ENCODE measurements around the gene DAPL1. TPM values are rescaled to one million over a fixed set of nuclear protein-coding genes. Genes with fewer than 3 reads are reported as not detected.
A peak's percentile ranks its signal among the peaks of the same experiment; 100 is the strongest.

DAPL1 gene
- total RNA-seq, 1 experiment from 2014 or later: not detected

GRCh38 chr2:158828378-158829164 is 33.5 kb downstream of the DAPL1 start:
- CTCF ChIA-PET: no interaction called here
- H3F3A ChIP-seq (ENCODE audit: insufficient read depth, low read depth): 0 out of 2 replicates have a peak, but pooled peaks cover 4% of the 10 kb centered on the region
- peak overlapping the region; percentile 16; the same call in 1 of the 2 replicates for H3K4me2 ChIP-seq
- no peak for TF ChIP-seq EZH2 (IDR thresholded peaks at IDR 0.05; ENCODE audit: low read depth)
- no peak for TF ChIP-seq CTCF (conservative IDR thresholded peaks at IDR 0.05)
- no peak overlapping the region for H3K27ac ChIP-seq
- H3K9me2 ChIP-seq (ENCODE audit: insufficient read depth): no peaks in the 10 kb centered on the region
- no peaks in the 10 kb centered on the region for H3K79me2 ChIP-seq (ENCODE audit: low read depth)
- DNase-seq: peak in 1 of 2 experiments; percentile 37
- no TSS peak for BruUV-seq (replicated peaks)
- no peaks in the 10 kb centered on the region for H3K27me3 ChIP-seq (ENCODE audit: insufficient read depth, low read depth)
- intact Hi-C loops (cut with micrococcal nuclease; ENCODE audit: unreplicated experiment): no loop called here
- no peaks in the 10 kb centered on the region for H3K36me3 ChIP-seq (ENCODE audit: low read depth)
- no peaks in the 10 kb centered on the region for H4K20me1 ChIP-seq (ENCODE audit: insufficient read depth)
- POLR2A ChIA-PET (ENCODE audit: unreplicated experiment): interaction anchor here (1.0 kb wide), 1 partner anchor 210 kb away, joined by 8 read pairs; no protein-coding TSS in a partner anchor
- no peak overlapping the region for H2AFZ ChIP-seq
- no peaks in the 10 kb centered on the region for H3K9me3 ChIP-seq (ENCODE audit: insufficient read depth, low read depth)
- H3K4me1 ChIP-seq (replicated peaks; ENCODE audit: insufficient read depth): 0 out of 2 replicates have a peak, but pooled peaks cover 5% of the 10 kb centered on the region
- H3K4me3 ChIP-seq: no peak overlapping the region

- H3K4me2 ChIP-seq: no peak overlapping the region
- H3K27me3 ChIP-seq (ENCODE audit: insufficient read depth, low read depth): no peaks in the 10 kb centered on the region
- no peaks in the 10 kb centered on the region for H3K79me2 ChIP-seq (ENCODE audit: low read depth)
- H4K20me1 ChIP-seq (ENCODE audit: insufficient read depth): no peaks in the 10 kb centered on the region
- DNase-seq: no peak
- no TSS peak for BruUV-seq (replicated peaks)
- POLR2A ChIA-PET (ENCODE audit: unreplicated experiment): interaction anchor here (1.0 kb wide), 1 partner anchor 211 kb away, joined by 8 read pairs; no protein-coding TSS in a partner anchor
- H3K4me1 ChIP-seq (replicated peaks; ENCODE audit: insufficient read depth): 0 out of 2 replicates have a peak, but pooled peaks cover 5% of the 10 kb centered on the region
- H2AFZ ChIP-seq: no peak overlapping the region
- H3K4me3 ChIP-seq: no peak overlapping the region
- CTCF ChIA-PET: no interaction called here
- no peak overlapping the region for H3K27ac ChIP-seq
- no peaks in the 10 kb centered on the region for H3K9me2 ChIP-seq (ENCODE audit: insufficient read depth)
- intact Hi-C loops (cut with micrococcal nuclease; ENCODE audit: unreplicated experiment): no loop called here
- H3F3A ChIP-seq (ENCODE audit: insufficient read depth, low read depth): 0 out of 2 replicates have a peak, but pooled peaks cover 4% of the 10 kb centered on the region
- TF ChIP-seq EZH2 (IDR thresholded peaks at IDR 0.05; ENCODE audit: low read depth): no peak
- TF ChIP-seq CTCF (conservative IDR thresholded peaks at IDR 0.05): no peak
- no peaks in the 10 kb centered on the region for H3K36me3 ChIP-seq (ENCODE audit: low read depth)
- no peaks in the 10 kb centered on the region for H3K9me3 ChIP-seq (ENCODE audit: insufficient read depth, low read depth)
These were observed 34.0 kb downstream of the DAPL1 start for GRCh38 chr2:158829167-158829566.

- ChIA-PET CTCF (no interaction called here), POLR2A (ENCODE audit: unreplicated experiment) (no interaction called here)
- Histone ChIP-seq H3K4me2 (no peak overlapping the region), H2AFZ (no peak overlapping the region), H3K9me2 (ENCODE audit: insufficient read depth) (no peaks in the 10 kb centered on the region), H4K20me1 (ENCODE audit: insufficient read depth) (no peaks in the 10 kb centered on the region), H3F3A (ENCODE audit: insufficient read depth, low read depth) (0 out of 2 replicates have a peak, but pooled peaks cover 4% of the 10 kb centered on the region), H3K4me3 (no peak overlapping the region), H3K27me3 (ENCODE audit: insufficient read depth, low read depth) (no peaks in the 10 kb centered on the region), H3K79me2 (ENCODE audit: low read depth) (no peaks in the 10 kb centered on the region), H3K4me1 (replicated peaks; ENCODE audit: insufficient read depth) (0 out of 2 replicates have a peak, but pooled peaks cover 5% of the 10 kb centered on the region), H3K36me3 (ENCODE audit: low read depth) (no peaks in the 10 kb centered on the region), H3K9me3 (ENCODE audit: insufficient read depth, low read depth) (no peaks in the 10 kb centered on the region), H3K27ac (no peak overlapping the region)
- TF ChIP-seq EZH2 (IDR thresholded peaks at IDR 0.05; ENCODE audit: low read depth) (no peak), CTCF (conservative IDR thresholded peaks at IDR 0.05) (no peak)
- DNase-seq: no peak
- BruUV-seq (replicated peaks): no TSS peak
- intact Hi-C loops (cut with micrococcal nuclease; ENCODE audit: unreplicated experiment): no loop called here
These were observed 35.1 kb downstream of the DAPL1 start for GRCh38 chr2:158830201-158830600.
